AG04450 (cell line): Measurements from ENCODE around the gene ACE. TPM values are rescaled to one million over a fixed set of nuclear protein-coding genes. Genes with fewer than 3 reads are reported as not detected.

Experiments used
- CTCF ChIA-PET: fragments of 300-600, 350-600 bp; formaldehyde crosslinking; extraction: SDS; loops from one replicate; lab custom pipeline; 2022; ENCODE audit warnings: antibody characterized with exemption, inconsistent platforms; lab: Charles Lee
- POLR2A ChIA-PET: fragments of 350-600 bp; formaldehyde crosslinking; extraction: SDS; loops from one replicate; lab custom pipeline; 2021; ENCODE audit warnings: antibody characterized with exemption, inconsistent platforms; lab: Yijun Ruan, JAX
- DNase-seq: peaks from one replicate; pipeline ENCODE4 v3.0.0-alpha.2; 2011; ENCODE audit warnings: low read depth, low spot score
- H3K27ac ChIP-seq: one replicate; pipeline ENCODE4 v1.5.1; 2012; ENCODE audit warnings: low read depth, low read length, control low read depth
- H3K27me3 ChIP-seq: one replicate; pipeline ENCODE4 v1.6.0; 2012; ENCODE audit warnings: low read length; ENCODE audit not compliant: control insufficient read depth, insufficient read depth
- H3K4me3 ChIP-seq: 2 replicates; pipeline ENCODE4 v1.5.1; 2011; ENCODE audit warnings: mild to moderate bottlenecking, low read depth, low read length, control low read depth
- H3K9me3 ChIP-seq: 2 replicates; pipeline ENCODE4 v1.5.1; 2012; ENCODE audit warnings: low read length; ENCODE audit not compliant: control insufficient read depth, insufficient read depth
- polyA plus RNA-seq: library from polyadenylated mRNA; depleted of rRNA; stranded (reverse); fragments of >200 nt; gene quantifications from 2 replicates; pipeline ENCODE4 v1.2.3, GENCODE V29; 2011
- TF ChIP-seq, protein P1 (sequence below): IDR thresholded peaks from 2 replicates; pipeline ENCODE4 v1.5.1; 2011; ENCODE audit warnings: low read depth, low read length, control low read depth, inconsistent platforms

The ACE gene
- polyA plus RNA-seq, 1 experiment = 0.99 TPM

DNA sequence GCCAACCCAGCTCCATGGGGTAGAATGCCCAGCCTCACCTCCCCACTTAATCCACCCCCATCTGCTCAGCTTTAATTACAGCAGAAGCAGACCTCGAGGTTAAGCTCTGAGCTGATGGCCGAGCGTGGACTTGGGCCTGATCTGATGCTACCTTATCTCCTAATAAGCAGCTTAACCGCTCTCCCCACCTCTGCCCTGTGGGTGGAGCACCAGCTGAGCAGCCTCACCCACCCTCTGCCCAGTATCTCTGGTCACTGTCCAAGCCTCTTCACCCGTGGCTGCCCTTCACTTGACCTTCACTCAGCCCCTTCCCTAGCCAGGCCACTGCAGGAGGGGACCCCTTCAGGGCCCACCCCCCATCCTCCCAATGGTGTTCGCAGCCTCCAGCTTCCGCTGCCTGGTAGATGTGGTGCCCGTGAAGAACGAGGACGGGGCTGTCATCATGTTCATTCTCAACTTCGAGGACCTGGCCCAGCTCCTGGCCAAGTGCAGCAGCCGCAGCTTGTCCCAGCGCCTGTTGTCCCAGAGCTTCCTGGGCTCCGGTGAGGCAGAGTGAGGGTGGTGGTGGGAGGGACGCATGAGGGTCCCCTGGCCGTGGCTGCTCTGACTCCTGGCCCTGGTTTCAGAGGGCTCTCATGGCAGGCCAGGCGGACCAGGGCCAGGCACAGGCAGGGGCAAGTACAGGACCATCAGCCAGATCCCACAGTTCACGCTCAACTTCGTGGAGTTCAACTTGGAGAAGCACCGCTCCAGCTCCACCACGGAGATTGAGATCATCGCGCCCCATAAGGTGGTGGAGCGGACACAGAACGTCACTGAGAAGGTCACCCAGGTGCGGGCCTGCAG is 53.1 kb downstream of the ACE start:
- ChIA-PET POLR2A (no interaction called here), CTCF (interaction anchor here (0.6 to 0.9 kb wide), 2 partner anchors 51 to 124 kb away, joined by 3 read pairs; no protein-coding TSS in a partner anchor)
- H3K4me3 ChIP-seq = no peak overlapping the region
- no peak overlapping the region for H3K27ac ChIP-seq
- no peaks in the 10 kb centered on the region; the same call in 1 of the 2 replicates for H3K9me3 ChIP-seq
- DNase-seq = no peak
- peaks cover 33% of the 10 kb centered on the region for H3K27me3 ChIP-seq
- TF ChIP-seq, protein P1, sequence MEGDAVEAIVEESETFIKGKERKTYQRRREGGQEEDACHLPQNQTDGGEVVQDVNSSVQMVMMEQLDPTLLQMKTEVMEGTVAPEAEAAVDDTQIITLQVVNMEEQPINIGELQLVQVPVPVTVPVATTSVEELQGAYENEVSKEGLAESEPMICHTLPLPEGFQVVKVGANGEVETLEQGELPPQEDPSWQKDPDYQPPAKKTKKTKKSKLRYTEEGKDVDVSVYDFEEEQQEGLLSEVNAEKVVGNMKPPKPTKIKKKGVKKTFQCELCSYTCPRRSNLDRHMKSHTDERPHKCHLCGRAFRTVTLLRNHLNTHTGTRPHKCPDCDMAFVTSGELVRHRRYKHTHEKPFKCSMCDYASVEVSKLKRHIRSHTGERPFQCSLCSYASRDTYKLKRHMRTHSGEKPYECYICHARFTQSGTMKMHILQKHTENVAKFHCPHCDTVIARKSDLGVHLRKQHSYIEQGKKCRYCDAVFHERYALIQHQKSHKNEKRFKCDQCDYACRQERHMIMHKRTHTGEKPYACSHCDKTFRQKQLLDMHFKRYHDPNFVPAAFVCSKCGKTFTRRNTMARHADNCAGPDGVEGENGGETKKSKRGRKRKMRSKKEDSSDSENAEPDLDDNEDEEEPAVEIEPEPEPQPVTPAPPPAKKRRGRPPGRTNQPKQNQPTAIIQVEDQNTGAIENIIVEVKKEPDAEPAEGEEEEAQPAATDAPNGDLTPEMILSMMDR = no peak

DNA sequence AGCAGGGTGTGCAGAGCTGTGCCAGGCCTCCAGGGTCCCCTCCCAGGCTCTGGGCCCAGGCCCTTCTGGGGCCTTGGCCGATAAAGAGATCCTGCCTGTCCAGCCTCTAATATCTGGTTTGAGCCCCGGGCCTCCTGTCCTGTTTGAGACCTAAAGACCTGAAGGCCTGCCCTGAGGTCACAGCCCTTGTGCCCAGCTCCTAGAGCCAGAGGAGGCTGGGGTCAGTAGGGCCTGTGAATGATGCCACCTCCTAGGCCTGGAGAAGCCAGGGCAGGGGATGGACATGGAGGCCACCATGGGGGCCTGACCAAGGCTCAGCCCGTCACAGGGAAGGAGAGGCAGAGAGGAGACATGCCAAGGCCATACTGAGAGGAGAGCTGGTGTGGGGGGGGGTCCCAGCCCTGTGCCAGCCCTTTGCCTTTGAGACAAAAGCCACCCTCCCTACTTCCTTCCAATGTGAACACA is 53.7 kb downstream of the ACE start:
- no peak for DNase-seq
- Histone ChIP-seq H3K9me3 (no peaks in the 10 kb centered on the region; the same call in 1 of the 2 replicates), H3K27ac (no peak overlapping the region), H3K27me3 (peaks cover 32% of the 10 kb centered on the region), H3K4me3 (no peak overlapping the region)
- TF ChIP-seq, protein P1 = no peak
- CTCF ChIA-PET = no interaction called here
- POLR2A ChIA-PET = no interaction called here

DNA sequence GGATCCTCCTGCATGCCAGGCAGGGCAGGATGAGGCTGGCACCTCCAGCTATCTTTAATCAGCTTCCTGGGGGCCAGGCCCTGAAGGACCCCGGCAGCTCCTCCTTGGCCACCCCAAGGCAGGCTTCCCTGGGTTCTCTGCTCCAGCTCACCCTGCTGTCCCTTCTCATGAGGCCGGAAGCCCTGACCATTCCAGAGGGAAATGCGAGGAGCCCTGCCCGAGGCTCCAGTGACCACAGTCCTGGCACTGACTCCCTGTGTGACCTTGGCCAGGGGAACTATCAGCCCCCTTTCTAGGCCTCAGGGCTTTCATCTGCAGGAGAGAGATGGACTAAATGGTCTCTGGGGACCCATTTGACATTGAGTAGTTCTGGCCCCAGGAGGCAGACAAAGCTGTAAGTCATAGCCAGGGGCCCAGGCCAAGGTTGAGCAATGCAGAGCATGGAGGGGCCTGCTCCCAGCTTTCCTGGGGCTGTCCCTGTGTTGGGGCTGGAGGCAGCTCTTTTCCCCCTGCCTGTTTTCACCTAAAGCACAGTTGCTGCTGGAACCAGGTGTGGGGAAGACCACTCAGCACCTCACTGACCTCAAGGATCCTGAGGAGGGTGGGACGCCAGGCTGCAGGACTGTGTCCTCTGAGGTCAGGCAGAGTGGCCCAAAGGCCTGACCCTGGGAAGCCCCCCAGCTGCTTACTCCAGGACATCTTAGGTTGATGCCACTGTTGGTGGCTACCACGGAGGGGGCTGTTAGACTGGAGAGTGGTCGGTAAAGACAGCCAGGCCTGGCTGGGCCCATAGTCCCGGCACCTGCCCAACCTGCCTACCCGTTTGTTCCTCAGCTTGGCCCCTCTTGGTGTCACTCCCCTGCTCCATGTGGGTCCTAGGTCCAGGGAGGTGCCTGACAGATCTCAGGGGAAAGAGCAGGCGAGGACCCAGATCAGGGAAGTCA is 54.4 kb downstream of the ACE start:
- POLR2A ChIA-PET = no interaction called here
- H3K27me3 ChIP-seq = peaks cover 28% of the 10 kb centered on the region
- H3K27ac ChIP-seq = no peak overlapping the region
- CTCF ChIA-PET = no interaction called here
- DNase-seq = no peak
- no peak overlapping the region for H3K4me3 ChIP-seq
- no peaks in the 10 kb centered on the region; the same call in 1 of the 2 replicates for H3K9me3 ChIP-seq
- TF ChIP-seq, protein P1 = no peak

DNA sequence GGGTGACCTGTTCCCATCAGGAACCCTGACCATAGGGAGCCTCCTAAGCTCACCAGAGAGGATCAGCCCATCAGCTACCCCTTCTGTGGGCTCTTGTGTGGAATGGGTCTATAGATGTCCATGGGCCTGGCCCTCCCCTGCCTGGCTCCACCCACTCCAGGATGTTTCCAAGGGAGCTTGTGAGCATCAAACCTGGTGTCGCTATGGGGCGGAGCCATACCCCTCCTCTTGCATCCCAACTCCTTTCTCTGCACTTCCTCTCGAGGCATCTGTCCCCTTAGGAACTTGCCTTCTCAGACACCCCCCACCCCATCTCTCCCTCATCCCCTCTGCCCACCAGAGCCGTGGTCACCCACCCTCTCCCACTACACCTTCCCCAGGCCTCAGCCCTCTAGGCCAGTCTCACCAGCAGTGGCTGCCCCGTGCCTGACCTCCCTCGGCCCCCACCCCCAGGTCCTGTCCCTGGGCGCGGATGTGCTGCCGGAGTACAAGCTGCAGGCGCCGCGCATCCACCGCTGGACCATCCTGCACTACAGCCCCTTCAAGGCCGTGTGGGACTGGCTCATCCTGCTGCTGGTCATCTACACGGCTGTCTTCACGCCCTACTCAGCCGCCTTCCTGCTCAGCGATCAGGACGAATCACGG is 56.7 kb downstream of the ACE start:
- peaks cover 29% of the 10 kb centered on the region for H3K27me3 ChIP-seq
- no peak for DNase-seq
- CTCF ChIA-PET = no interaction called here

More for the DNA sequence above, 56.7 kb downstream of the ACE start:
- H3K9me3 ChIP-seq = no peaks in the 10 kb centered on the region; the same call in 1 of the 2 replicates
- POLR2A ChIA-PET = no interaction called here
- H3K4me3 ChIP-seq = no peak overlapping the region
- TF ChIP-seq, protein P1 = no peak
- H3K27ac ChIP-seq = no peak overlapping the region
